ENCODE measurements around the gene ARID1A. TPM values are rescaled to one million over a fixed set of nuclear protein-coding genes. Genes with fewer than 3 reads are reported as not detected.

The ARID1A gene
- total and polyA plus RNA-seq, 9 of the 15 experiments (the other 6 are each of a cell fraction or from before 2014, with no cell fraction given), result 8.3 to 88.3 (median 22.5) TPM

- TF ChIP-seq FOS (IDR thresholded peaks at IDR 0.05; ENCODE audit: extremely low read depth, insufficient read length), result no peak
- no peak for TF ChIP-seq CHD4 (IDR thresholded peaks at IDR 0.05; ENCODE audit: insufficient read depth, insufficient replicate concordance, low read depth, low read length, poor library complexity, severe bottlenecking)
- no peak for TF ChIP-seq MTF1 (CRISPR knock-in tag; IDR thresholded peaks at IDR 0.05; ENCODE audit: borderline replicate concordance)
- TF ChIP-seq ZBTB43 (CRISPR knock-in tag; IDR thresholded peaks at IDR 0.05), result no peak
- TF ChIP-seq CHCHD3 (CRISPR knock-in tag; IDR thresholded peaks at IDR 0.05), result no peak
- TF ChIP-seq FUS (optimal IDR thresholded peaks at IDR 0.05; ENCODE audit: low read depth, low read length), result no peak
- TF ChIP-seq POLR2AphosphoS5 (IDR thresholded peaks at IDR 0.05; ENCODE audit: control insufficient read depth, insufficient read depth, low read depth, low read length), result no peak
- TF ChIP-seq USF1 (CRISPR knock-in tag; IDR thresholded peaks at IDR 0.05), result no peak
- TF ChIP-seq, protein P1, sequence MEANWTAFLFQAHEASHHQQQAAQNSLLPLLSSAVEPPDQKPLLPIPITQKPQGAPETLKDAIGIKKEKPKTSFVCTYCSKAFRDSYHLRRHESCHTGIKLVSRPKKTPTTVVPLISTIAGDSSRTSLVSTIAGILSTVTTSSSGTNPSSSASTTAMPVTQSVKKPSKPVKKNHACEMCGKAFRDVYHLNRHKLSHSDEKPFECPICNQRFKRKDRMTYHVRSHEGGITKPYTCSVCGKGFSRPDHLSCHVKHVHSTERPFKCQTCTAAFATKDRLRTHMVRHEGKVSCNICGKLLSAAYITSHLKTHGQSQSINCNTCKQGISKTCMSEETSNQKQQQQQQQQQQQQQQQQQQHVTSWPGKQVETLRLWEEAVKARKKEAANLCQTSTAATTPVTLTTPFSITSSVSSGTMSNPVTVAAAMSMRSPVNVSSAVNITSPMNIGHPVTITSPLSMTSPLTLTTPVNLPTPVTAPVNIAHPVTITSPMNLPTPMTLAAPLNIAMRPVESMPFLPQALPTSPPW (CRISPR knock-in tag; IDR thresholded peaks at IDR 0.05), result peak; percentile 75
- 0 out of 2 replicates have a peak, but pooled peaks have one; percentile 31 for TF ChIP-seq HDAC2 (IDR thresholded peaks at IDR 0.05)
- peak; percentile 28; the same call in 1 of the 2 replicates for TF ChIP-seq BACH1 (tag; IDR thresholded peaks at IDR 0.05)
- TF ChIP-seq EP300 (IDR thresholded peaks at IDR 0.05; ENCODE audit: low read length), result peak; percentile 41
- TF ChIP-seq ZNF197 (CRISPR knock-in tag; IDR thresholded peaks at IDR 0.05; ENCODE audit: low read depth), result no peak
- no peak for TF ChIP-seq ZNF146 (CRISPR knock-in tag; IDR thresholded peaks at IDR 0.05; ENCODE audit: unreplicated experiment)
- TF ChIP-seq, protein P2, sequence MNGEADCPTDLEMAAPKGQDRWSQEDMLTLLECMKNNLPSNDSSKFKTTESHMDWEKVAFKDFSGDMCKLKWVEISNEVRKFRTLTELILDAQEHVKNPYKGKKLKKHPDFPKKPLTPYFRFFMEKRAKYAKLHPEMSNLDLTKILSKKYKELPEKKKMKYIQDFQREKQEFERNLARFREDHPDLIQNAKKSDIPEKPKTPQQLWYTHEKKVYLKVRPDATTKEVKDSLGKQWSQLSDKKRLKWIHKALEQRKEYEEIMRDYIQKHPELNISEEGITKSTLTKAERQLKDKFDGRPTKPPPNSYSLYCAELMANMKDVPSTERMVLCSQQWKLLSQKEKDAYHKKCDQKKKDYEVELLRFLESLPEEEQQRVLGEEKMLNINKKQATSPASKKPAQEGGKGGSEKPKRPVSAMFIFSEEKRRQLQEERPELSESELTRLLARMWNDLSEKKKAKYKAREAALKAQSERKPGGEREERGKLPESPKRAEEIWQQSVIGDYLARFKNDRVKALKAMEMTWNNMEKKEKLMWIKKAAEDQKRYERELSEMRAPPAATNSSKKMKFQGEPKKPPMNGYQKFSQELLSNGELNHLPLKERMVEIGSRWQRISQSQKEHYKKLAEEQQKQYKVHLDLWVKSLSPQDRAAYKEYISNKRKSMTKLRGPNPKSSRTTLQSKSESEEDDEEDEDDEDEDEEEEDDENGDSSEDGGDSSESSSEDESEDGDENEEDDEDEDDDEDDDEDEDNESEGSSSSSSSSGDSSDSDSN (IDR thresholded peaks at IDR 0.05; ENCODE audit: borderline replicate concordance in 1 of 2, low read depth in 2 of 2, low read length in 2 of 2), result peak in 1 of 2 experiments; percentile 59; a peak in 1 of 4 replicates
These were observed 18.3 kb upstream of the ARID1A start (continued) for GRCh38 chr1:26677306-26678115.

Data from K562 (cell line).